ENCODE measurements around the gene MR1. TPM values are rescaled to one million over a fixed set of nuclear protein-coding genes. Genes with fewer than 3 reads are reported as not detected.
"Not testable (repeated sequence)": the region's sequence is repeated elsewhere in the genome, so short reads cannot be mapped to it uniquely, and the experiment has no call there.

The MR1 gene
- total RNA-seq, 1 donor from 2014 or later = 4.2 TPM

GRCh38 chr1:181033128-181033798 is 520 bp upstream of the MR1 start:
- no peak for DNase-seq (ENCODE audit: low spot score in 2 of 2, unreplicated experiment in 2 of 2)
- no peaks in the 10 kb centered on the region for H3K9me3 Mint-ChIP-seq
- no peaks in the 10 kb centered on the region for H3K27me3 Mint-ChIP-seq (ENCODE audit: low read depth)
- peak overlapping the region; percentile 87 for H3K27ac Mint-ChIP-seq
- H3K4me1 Mint-ChIP-seq = peaks cover 17% of the 10 kb centered on the region
- peak overlapping the region; percentile 56 for H3K4me3 Mint-ChIP-seq
- H3K36me3 Mint-ChIP-seq = no peaks in the 10 kb centered on the region
- TF ChIP-seq CTCF (IDR thresholded peaks at IDR 0.05; ENCODE audit: unreplicated experiment) = no peak

GRCh38 chr1:181035210-181035609 is 1.4 kb downstream of the MR1 start:
- not testable (repeated sequence) for H3K36me3 Mint-ChIP-seq; H3K27ac Mint-ChIP-seq; H3K9me3 Mint-ChIP-seq; H3K27me3 Mint-ChIP-seq (ENCODE audit: low read depth); DNase-seq (ENCODE audit: low spot score in 2 of 2, unreplicated experiment in 2 of 2); H3K4me3 Mint-ChIP-seq
- H3K4me1 Mint-ChIP-seq = peaks cover 17% of the 10 kb centered on the region

GRCh38 chr1:181036107-181036836 is 2.5 kb downstream of the MR1 start:
- Mint-ChIP-seq H3K27me3 (ENCODE audit: low read depth) (no peaks in the 10 kb centered on the region), H3K9me3 (no peaks in the 10 kb centered on the region), H3K4me1 (peaks cover 17% of the 10 kb centered on the region), H3K36me3 (no peaks in the 10 kb centered on the region), H3K27ac (no peak overlapping the region), H3K4me3 (no peak overlapping the region)
- DNase-seq (ENCODE audit: low spot score in 2 of 2, unreplicated experiment in 2 of 2) = no peak
- no peak for TF ChIP-seq CTCF (IDR thresholded peaks at IDR 0.05; ENCODE audit: unreplicated experiment)

GRCh38 chr1:181037386-181037785 is 3.6 kb downstream of the MR1 start:
- Mint-ChIP-seq H3K36me3 (no peaks in the 10 kb centered on the region), H3K4me3 (no peak overlapping the region), H3K27me3 (ENCODE audit: low read depth) (no peaks in the 10 kb centered on the region), H3K9me3 (no peaks in the 10 kb centered on the region), H3K4me1 (peaks cover 17% of the 10 kb centered on the region), H3K27ac (no peak overlapping the region)
- no peak for DNase-seq (ENCODE audit: low spot score in 2 of 2, unreplicated experiment in 2 of 2)
- TF ChIP-seq CTCF (IDR thresholded peaks at IDR 0.05; ENCODE audit: unreplicated experiment) = no peak

GRCh38 chr1:181038399-181038873 is 4.7 kb downstream of the MR1 start:
- Mint-ChIP-seq H3K4me3 (no peak overlapping the region), H3K27me3 (ENCODE audit: low read depth) (no peaks in the 10 kb centered on the region), H3K36me3 (no peaks in the 10 kb centered on the region), H3K9me3 (no peaks in the 10 kb centered on the region), H3K4me1 (peaks cover 12% of the 10 kb centered on the region), H3K27ac (no peak overlapping the region)
- no peak for DNase-seq (ENCODE audit: low spot score in 2 of 2, unreplicated experiment in 2 of 2)
- TF ChIP-seq CTCF (IDR thresholded peaks at IDR 0.05; ENCODE audit: unreplicated experiment) = peak; percentile 47

- peak overlapping the region; percentile 16 for H3K27ac Mint-ChIP-seq
- TF ChIP-seq CTCF (IDR thresholded peaks at IDR 0.05; ENCODE audit: unreplicated experiment) = no peak
- no peak overlapping the region for H3K4me3 Mint-ChIP-seq
- DNase-seq (ENCODE audit: low spot score in 2 of 2, unreplicated experiment in 2 of 2) = no peak
- no peaks in the 10 kb centered on the region for H3K9me3 Mint-ChIP-seq
- no peaks in the 10 kb centered on the region for H3K36me3 Mint-ChIP-seq
- H3K27me3 Mint-ChIP-seq (ENCODE audit: low read depth) = no peaks in the 10 kb centered on the region
- H3K4me1 Mint-ChIP-seq = peaks cover 10% of the 10 kb centered on the region
Observed at GRCh38 chr1:181040284-181040865, 6.6 kb downstream of the MR1 start.
